Astrocyte of the spinal cord (primary cell): ENCODE measurements around the gene TMEM51.

Source experiments
- DNase-seq: peaks from one replicate; pipeline ENCODE4 v3.0.0; 2011; ENCODE audit warnings: low read depth, low spot score
- H3K4me3 ChIP-seq: 2 replicates; pipeline ENCODE4 v1.5.1; 2011; ENCODE audit warnings: low read depth, mild to moderate bottlenecking, low read length, moderate library complexity
- in situ Hi-C: cut with HindIII; loops from 2 replicates; pipeline ENCODE4 v1.10.0; 2017; ENCODE audit warnings: low sequenced_read_pairs
- TF ChIP-seq, protein P1 (sequence below): IDR thresholded peaks from 2 replicates; pipeline ENCODE4 v1.5.1; 2012; ENCODE audit warnings: low read depth, mild to moderate bottlenecking, low read length, inconsistent platforms

Gene TMEM51

DNA sequence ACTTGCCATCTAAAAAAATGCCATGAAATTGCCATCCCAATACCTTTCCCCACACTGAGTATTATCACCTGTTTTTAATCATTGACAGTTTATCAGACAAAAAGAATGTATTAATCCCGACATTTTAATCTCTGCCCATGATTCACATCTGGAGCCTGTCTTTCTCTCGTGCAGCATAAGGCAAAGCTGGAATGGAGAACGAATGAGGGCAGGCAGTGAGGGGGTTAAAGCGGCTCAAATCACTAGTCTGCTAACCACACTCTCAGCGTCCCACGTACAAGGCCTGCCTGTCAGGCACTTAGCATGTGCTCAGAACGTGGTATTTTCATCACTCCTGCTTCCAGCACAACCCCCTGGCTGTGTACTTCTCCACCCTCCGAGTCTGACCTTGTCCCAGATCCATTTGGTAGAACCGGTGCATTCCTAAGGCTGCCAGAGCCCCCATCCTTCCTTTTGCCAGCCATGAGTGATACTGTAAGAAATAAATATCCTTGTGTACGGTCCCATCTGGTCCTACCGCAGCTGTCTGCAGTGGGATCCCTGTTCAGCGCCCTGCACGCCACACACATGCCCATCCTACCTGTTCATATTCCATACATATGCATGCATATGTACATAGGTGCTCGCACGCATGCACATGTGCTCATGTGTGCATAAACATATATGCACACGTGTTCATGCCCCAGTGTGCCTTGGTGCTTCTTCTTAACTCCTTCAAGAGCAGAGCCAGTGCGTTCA, 58.8 kb downstream of the TMEM51 start:
- no peak for DNase-seq
- no peak overlapping the region for H3K4me3 ChIP-seq
- in situ Hi-C loops = no loop called here
- TF ChIP-seq, protein P1, sequence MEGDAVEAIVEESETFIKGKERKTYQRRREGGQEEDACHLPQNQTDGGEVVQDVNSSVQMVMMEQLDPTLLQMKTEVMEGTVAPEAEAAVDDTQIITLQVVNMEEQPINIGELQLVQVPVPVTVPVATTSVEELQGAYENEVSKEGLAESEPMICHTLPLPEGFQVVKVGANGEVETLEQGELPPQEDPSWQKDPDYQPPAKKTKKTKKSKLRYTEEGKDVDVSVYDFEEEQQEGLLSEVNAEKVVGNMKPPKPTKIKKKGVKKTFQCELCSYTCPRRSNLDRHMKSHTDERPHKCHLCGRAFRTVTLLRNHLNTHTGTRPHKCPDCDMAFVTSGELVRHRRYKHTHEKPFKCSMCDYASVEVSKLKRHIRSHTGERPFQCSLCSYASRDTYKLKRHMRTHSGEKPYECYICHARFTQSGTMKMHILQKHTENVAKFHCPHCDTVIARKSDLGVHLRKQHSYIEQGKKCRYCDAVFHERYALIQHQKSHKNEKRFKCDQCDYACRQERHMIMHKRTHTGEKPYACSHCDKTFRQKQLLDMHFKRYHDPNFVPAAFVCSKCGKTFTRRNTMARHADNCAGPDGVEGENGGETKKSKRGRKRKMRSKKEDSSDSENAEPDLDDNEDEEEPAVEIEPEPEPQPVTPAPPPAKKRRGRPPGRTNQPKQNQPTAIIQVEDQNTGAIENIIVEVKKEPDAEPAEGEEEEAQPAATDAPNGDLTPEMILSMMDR = no peak

DNA sequence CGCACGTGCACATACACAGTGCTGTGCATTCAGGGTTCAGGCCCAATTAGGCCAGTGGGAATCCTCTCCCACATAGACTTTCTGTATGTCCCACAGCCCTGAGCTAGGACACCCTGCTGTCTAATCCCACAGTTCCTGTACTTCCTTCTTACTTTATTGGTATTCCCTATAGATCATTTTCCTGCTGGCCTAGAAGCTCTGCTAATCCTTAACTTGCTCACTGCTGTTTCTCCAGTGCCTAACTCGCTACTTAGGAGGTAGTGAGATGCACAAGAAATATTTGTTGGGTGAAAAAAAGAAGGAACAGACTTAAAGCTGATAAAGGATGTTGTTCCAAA, 59.4 kb downstream of the TMEM51 start:
- DNase-seq = no peak
- TF ChIP-seq, protein P1 = no peak
- no peak overlapping the region for H3K4me3 ChIP-seq
- in situ Hi-C loops = no loop called here

DNA sequence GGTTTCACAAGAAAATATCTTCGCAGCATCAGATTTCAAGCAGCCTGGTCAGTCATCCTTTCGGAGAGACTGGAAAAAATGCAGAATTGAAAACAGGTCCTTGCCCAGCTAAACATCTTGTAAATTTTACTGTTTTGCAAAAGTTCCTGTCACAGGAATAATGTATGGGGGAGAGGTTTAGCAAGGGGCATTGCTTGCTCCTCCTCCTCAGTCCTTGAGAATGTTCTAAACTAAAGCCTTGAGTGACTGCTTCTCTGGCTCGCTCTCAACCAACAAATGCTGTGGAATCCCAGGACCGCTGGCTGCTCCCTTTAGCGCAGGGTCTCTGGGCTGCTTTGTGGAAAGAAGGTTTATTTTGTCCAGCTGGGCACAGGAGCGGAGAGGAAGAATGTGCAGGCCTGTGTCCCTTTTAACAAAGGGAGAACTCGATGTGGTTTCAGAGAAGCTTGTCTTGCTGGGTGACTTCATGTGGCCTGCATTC, 59.8 kb downstream of the TMEM51 start:
- in situ Hi-C loops = no loop called here
- TF ChIP-seq, protein P1 = no peak
- H3K4me3 ChIP-seq = no peak overlapping the region
- peak; percentile 22 for DNase-seq

DNA sequence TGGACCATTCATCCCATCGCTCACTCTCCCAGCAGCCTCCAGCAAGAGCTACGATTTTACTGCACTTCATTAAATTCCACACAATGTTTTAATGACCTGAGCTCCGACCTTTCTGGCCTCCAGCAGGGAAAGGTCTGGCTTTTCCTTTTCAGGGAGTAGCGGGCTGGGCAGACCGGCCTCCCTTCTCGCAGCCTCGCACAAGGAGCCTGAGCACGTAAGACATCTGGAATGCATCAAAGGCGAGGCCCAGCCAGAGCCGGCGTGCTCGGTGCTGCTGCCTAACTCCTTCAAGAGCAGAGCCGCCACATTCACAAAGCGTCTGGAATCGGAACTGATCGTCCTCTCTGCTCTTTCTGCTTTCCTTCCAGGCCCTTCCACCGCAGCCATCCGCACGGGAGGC, 61.0 kb downstream of the TMEM51 start:
- in situ Hi-C loops = no loop called here
- no peak overlapping the region for H3K4me3 ChIP-seq
- TF ChIP-seq, protein P1 = no peak
- DNase-seq = peak; percentile 73

DNA sequence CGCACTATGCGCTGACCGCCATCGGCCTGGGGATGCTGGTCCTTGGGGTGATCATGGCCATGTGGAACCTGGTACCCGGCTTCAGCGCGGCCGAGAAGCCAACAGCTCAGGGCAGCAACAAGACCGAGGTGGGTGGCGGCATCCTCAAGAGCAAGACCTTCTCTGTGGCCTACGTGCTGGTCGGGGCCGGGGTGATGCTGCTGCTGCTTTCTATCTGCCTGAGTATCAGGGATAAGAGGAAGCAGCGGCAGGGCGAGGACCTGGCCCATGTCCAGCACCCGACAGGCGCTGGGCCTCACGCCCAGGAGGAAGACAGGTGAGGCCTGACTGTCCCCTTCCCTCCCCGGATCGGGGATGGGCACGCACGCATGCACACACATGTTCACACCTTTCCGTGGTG, 61.6 kb downstream of the TMEM51 start:
- DNase-seq = no peak
- no peak overlapping the region for H3K4me3 ChIP-seq
- in situ Hi-C loops = no loop called here
- TF ChIP-seq, protein P1 = no peak

DNA sequence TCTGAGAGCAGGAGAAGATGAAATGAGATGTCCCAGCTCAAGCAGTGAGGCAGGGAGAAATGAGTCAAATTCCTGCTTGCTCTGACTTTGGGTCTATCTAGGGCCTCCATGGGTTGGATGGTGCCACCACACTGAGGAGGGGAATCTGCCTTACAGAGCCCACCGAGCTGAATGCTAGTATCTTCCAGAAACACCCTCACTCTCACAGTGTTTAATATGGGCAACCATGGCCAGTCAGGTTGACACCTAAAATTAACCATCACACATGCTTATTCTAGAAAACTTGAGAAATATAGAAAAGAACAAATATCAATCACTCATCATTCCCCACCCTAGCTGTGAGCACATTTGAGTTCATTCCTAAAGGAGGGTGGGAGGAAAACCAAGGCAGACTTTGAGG, 64.1 kb downstream of the TMEM51 start:
- in situ Hi-C loops = no loop called here
- TF ChIP-seq, protein P1 = no peak
- DNase-seq = no peak
- H3K4me3 ChIP-seq = no peak overlapping the region
